ENCODE measurements around the gene KCNT1.

Gene KCNT1

DNA sequence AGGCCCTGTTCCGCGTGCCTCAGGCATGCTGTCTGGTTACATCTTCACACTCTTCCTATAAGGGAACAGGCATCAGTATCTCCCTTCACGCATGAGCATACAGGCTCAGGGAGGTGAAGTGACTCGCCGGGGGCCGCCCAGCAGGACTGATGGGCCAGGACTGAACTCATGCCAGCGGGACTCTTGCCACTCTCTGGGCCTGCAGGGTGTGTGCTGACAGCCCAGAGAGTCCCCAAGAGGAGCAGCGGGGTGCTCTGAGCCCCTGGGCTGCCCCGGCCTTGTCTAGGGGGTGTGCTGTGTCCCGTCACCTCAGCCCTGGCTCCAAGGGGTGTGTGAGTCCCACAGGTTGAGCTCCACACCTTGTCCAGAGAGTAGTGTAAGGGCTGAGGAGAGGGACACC, 9.9 kb downstream of the KCNT1 start:
- Histone ChIP-seq H3K4me3 (ENCODE audit: low read length in 2 of 2) (no peak overlapping the region), H3K27ac (ENCODE audit: low read length) (no peak overlapping the region), H3K9me3 (ENCODE audit: control insufficient read depth in 2 of 2, low read length in 2 of 2) (no peaks in the 10 kb centered on the region), H3K9ac (ENCODE audit: low read length in 2 of 2) (no peak overlapping the region), H3K4me1 (ENCODE audit: control insufficient read depth, insufficient read depth, low read length) (no peaks in the 10 kb centered on the region), H3K27me3 (ENCODE audit: control insufficient read depth in 1 of 2, insufficient read depth in 2 of 2, low read length in 2 of 2) (peaks cover 33 to 35% of the 10 kb centered on the region in 2 donors), H3K36me3 (ENCODE audit: control insufficient read depth in 2 of 2, insufficient read depth in 2 of 2, low read length in 2 of 2) (no peaks in the 10 kb centered on the region)

DNA sequence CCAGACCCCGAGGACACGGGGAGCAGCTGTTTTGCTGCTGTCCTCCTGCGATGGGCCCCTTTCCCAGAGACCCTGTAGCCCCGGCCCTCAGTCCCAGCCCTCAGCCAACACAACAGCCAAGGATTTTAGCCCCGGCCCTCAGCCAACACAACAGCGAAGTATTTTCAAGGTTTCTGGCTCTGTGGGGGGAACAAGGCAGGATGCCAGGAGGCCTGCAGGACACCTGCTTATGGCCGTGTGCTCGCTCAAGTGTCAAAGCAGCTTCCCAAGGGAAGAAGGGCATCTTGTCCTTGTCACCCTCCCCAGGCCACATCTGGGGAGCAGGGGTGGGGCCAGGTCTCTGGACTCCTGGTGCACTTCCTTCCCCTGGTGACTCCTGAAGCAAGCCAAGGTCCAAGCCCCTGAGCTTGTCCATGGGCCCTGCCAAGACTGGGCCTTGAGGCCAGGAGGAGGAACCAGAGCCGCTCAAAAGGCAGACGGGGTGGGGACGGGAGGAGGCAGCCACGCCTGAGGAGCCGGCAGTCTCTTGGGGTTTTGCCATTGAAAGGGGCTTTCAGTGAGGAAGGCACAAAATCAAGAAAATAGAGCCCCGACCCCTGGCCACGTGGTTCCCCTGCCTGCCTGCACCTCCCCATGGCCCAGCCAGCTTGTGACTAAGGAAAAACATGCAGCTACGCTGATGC, 10.8 kb downstream of the KCNT1 start:
- no peaks in the 10 kb centered on the region for H3K36me3 ChIP-seq (ENCODE audit: control insufficient read depth in 2 of 2, insufficient read depth in 2 of 2, low read length in 2 of 2)
- no peaks in the 10 kb centered on the region for H3K9me3 ChIP-seq (ENCODE audit: control insufficient read depth in 2 of 2, low read length in 2 of 2)
- H3K9ac ChIP-seq (ENCODE audit: low read length in 2 of 2): no peak overlapping the region
- H3K4me3 ChIP-seq (ENCODE audit: low read length in 2 of 2): no peak overlapping the region
- no peak overlapping the region for H3K27ac ChIP-seq (ENCODE audit: low read length)
- H3K4me1 ChIP-seq (ENCODE audit: control insufficient read depth, insufficient read depth, low read length): no peaks in the 10 kb centered on the region
- H3K27me3 ChIP-seq (ENCODE audit: control insufficient read depth in 1 of 2, insufficient read depth in 2 of 2, low read length in 2 of 2): peaks cover 32 to 40% of the 10 kb centered on the region in 2 donors

DNA sequence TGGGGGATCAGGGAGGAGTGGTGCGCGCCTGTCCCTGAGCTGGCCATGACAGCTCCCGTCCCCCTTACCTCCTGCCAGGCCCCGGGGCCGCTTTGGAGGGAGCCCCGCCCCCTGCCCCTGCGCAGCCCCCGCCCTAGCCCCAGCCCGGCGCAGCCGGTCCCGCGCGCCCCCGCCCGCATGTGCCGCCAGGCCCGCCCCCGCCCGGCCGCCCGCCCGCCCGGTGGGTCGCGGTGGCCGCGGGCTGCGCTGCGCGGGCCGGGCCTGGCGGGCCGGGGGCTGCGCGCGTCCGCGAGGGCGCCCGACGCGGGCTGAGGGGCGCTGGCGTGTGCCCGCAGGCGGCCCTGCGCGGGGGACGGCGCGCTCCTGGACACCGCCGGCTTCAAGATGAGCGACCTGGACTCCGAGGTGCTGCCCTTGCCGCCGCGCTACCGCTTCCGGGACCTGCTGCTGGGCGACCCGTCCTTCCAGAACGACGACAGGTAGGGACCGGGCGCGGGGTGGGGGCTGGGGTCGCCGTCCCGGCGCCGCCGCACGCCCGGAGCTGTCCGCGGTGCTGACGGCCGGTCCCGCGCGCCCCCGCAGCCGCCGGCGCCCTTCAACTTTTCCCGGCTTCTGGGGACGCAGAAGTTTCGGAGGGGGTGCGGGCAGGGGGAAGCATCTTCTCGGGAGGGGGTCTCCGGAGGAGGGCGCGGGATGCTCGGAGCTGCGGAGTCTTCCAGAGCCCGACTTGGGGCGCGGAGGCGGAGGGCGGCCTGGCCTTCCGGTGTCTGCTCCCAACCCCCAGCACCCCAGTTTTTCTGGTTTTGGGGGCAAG, 12.5 kb downstream of the KCNT1 start:
- Histone ChIP-seq H3K4me3 (ENCODE audit: low read length in 2 of 2) (no peak overlapping the region), H3K27ac (ENCODE audit: low read length) (no peak overlapping the region), H3K4me1 (ENCODE audit: control insufficient read depth, insufficient read depth, low read length) (no peaks in the 10 kb centered on the region), H3K27me3 (ENCODE audit: control insufficient read depth in 1 of 2, insufficient read depth in 2 of 2, low read length in 2 of 2) (peaks cover 41 to 42% of the 10 kb centered on the region in 2 donors), H3K36me3 (ENCODE audit: control insufficient read depth in 2 of 2, insufficient read depth in 2 of 2, low read length in 2 of 2) (no peaks in the 10 kb centered on the region), H3K9ac (ENCODE audit: low read length in 2 of 2) (no peak overlapping the region), H3K9me3 (ENCODE audit: control insufficient read depth in 2 of 2, low read length in 2 of 2) (no peaks in the 10 kb centered on the region)

GRCh38 chr9:135715056-135715595, 13.1 kb downstream of the KCNT1 start:
- H3K4me1 ChIP-seq (ENCODE audit: control insufficient read depth, insufficient read depth, low read length): no peaks in the 10 kb centered on the region
- no peaks in the 10 kb centered on the region for H3K9me3 ChIP-seq (ENCODE audit: control insufficient read depth in 2 of 2, low read length in 2 of 2)
- no peak overlapping the region for H3K4me3 ChIP-seq (ENCODE audit: low read length in 2 of 2)
- no peak overlapping the region for H3K27ac ChIP-seq (ENCODE audit: low read length)
- no peaks in the 10 kb centered on the region for H3K36me3 ChIP-seq (ENCODE audit: control insufficient read depth in 2 of 2, insufficient read depth in 2 of 2, low read length in 2 of 2)
- H3K27me3 ChIP-seq (ENCODE audit: control insufficient read depth in 1 of 2, insufficient read depth in 2 of 2, low read length in 2 of 2): peaks cover 41 to 42% of the 10 kb centered on the region in 2 donors
- no peak overlapping the region for H3K9ac ChIP-seq (ENCODE audit: low read length in 2 of 2)

- Histone ChIP-seq H3K36me3 (ENCODE audit: control insufficient read depth in 2 of 2, insufficient read depth in 2 of 2, low read length in 2 of 2) (no peaks in the 10 kb centered on the region), H3K9ac (ENCODE audit: low read length in 2 of 2) (no peak overlapping the region), H3K9me3 (ENCODE audit: control insufficient read depth in 2 of 2, low read length in 2 of 2) (no peaks in the 10 kb centered on the region), H3K27ac (ENCODE audit: low read length) (no peak overlapping the region), H3K4me3 (ENCODE audit: low read length in 2 of 2) (no peak overlapping the region), H3K4me1 (ENCODE audit: control insufficient read depth, insufficient read depth, low read length) (no peaks in the 10 kb centered on the region), H3K27me3 (ENCODE audit: control insufficient read depth in 1 of 2, insufficient read depth in 2 of 2, low read length in 2 of 2) (peaks cover 44 to 48% of the 10 kb centered on the region in 2 donors)
Observed at GRCh38 chr9:135716045-135716444, 14.1 kb downstream of the KCNT1 start.

DNA sequence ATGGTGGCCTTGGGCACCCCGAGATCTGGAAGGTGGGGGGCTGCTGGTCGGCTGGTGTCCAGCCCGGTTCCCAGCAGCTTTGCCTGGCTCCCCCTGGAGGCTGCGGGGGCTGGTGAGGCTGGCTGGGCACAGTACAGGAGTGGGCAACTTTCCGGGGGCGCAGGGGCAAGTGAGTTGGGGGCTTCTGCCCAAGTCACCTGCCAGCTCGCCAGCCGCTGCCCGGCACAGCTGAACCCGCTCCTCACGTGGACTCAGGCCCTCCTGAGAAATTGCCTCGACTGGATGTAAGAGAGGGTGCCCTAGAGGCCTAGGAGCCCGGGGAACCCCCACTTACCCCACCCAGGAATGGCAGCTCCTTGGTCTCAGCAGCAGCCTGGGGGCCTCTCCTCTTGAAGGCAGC, 15.4 kb downstream of the KCNT1 start:
- Histone ChIP-seq H3K4me3 (ENCODE audit: low read length in 2 of 2) (no peak overlapping the region), H3K36me3 (ENCODE audit: control insufficient read depth in 2 of 2, insufficient read depth in 2 of 2, low read length in 2 of 2) (no peaks in the 10 kb centered on the region), H3K27ac (ENCODE audit: low read length) (no peak overlapping the region), H3K9ac (ENCODE audit: low read length in 2 of 2) (no peak overlapping the region), H3K9me3 (ENCODE audit: control insufficient read depth in 2 of 2, low read length in 2 of 2) (no peaks in the 10 kb centered on the region), H3K27me3 (ENCODE audit: control insufficient read depth in 1 of 2, insufficient read depth in 2 of 2, low read length in 2 of 2) (peaks cover 43 to 48% of the 10 kb centered on the region in 2 donors), H3K4me1 (ENCODE audit: control insufficient read depth, insufficient read depth, low read length) (no peaks in the 10 kb centered on the region)

DNA sequence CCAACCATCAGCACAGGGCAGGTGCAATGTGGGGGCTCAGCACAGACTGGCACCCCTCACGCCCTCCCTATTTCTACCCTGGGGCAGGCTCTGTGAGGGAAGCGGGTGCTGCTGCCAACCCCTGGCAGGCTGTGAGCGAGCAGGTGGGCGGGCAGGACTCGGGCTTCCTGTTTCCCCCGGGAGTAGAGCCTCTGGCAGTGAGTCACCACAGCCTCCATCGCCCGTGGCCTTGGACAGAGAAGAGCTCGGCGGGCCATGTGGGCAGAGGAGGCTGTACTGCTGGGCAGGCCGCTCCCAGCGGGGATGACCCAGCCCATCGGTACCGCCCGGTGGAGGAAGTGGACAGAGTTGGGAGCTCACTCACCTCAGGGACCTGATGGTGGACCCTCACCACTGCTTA, 16.6 kb downstream of the KCNT1 start:
- no peaks in the 10 kb centered on the region for H3K9me3 ChIP-seq (ENCODE audit: control insufficient read depth in 2 of 2, low read length in 2 of 2)
- no peak overlapping the region for H3K27ac ChIP-seq (ENCODE audit: low read length)
- no peaks in the 10 kb centered on the region for H3K36me3 ChIP-seq (ENCODE audit: control insufficient read depth in 2 of 2, insufficient read depth in 2 of 2, low read length in 2 of 2)
- H3K4me1 ChIP-seq (ENCODE audit: control insufficient read depth, insufficient read depth, low read length): no peaks in the 10 kb centered on the region
- H3K27me3 ChIP-seq (ENCODE audit: control insufficient read depth in 1 of 2, insufficient read depth in 2 of 2, low read length in 2 of 2): peaks cover 37 to 46% of the 10 kb centered on the region in 2 donors
- no peak overlapping the region for H3K4me3 ChIP-seq (ENCODE audit: low read length in 2 of 2)
- no peak overlapping the region for H3K9ac ChIP-seq (ENCODE audit: low read length in 2 of 2)

GRCh38 chr9:135719472-135719871, 17.5 kb downstream of the KCNT1 start:
- no peak overlapping the region for H3K4me3 ChIP-seq (ENCODE audit: low read length in 2 of 2)
- H3K27me3 ChIP-seq (ENCODE audit: control insufficient read depth in 1 of 2, insufficient read depth in 2 of 2, low read length in 2 of 2): peaks cover 33 to 41% of the 10 kb centered on the region in 2 donors
- no peaks in the 10 kb centered on the region for H3K36me3 ChIP-seq (ENCODE audit: control insufficient read depth in 2 of 2, insufficient read depth in 2 of 2, low read length in 2 of 2)
- no peaks in the 10 kb centered on the region for H3K9me3 ChIP-seq (ENCODE audit: control insufficient read depth in 2 of 2, low read length in 2 of 2)
- H3K9ac ChIP-seq (ENCODE audit: low read length in 2 of 2): no peak overlapping the region
- H3K4me1 ChIP-seq (ENCODE audit: control insufficient read depth, insufficient read depth, low read length): no peaks in the 10 kb centered on the region
- no peak overlapping the region for H3K27ac ChIP-seq (ENCODE audit: low read length)

DNA sequence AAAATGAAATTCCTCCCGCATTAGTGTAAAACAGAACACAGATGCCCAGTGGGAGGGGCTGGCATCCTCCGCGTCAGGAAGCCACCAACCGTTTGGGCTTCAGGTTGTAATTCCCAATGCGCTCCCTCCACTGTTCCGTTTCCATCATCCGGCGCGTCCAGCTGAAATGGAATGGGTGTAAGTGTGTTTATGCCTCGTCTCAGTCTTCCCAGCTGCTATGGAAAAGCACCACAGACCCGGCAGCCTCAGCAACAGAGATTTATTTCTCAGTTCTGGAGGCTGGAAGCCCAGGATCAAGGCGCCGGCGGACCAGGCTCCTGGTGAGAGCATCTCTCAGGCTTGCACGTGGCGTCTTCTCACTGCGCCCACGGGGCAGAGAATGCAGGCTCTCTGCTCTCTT, 20.4 kb downstream of the KCNT1 start:
- Histone ChIP-seq H3K27me3 (ENCODE audit: control insufficient read depth in 1 of 2, insufficient read depth in 2 of 2, low read length in 2 of 2) (peaks cover 17 to 25% of the 10 kb centered on the region in 2 donors), H3K4me3 (ENCODE audit: low read length in 2 of 2) (no peak overlapping the region), H3K4me1 (ENCODE audit: control insufficient read depth, insufficient read depth, low read length) (no peaks in the 10 kb centered on the region), H3K36me3 (ENCODE audit: control insufficient read depth in 2 of 2, insufficient read depth in 2 of 2, low read length in 2 of 2) (no peaks in the 10 kb centered on the region), H3K9ac (ENCODE audit: low read length in 2 of 2) (no peak overlapping the region), H3K27ac (ENCODE audit: low read length) (no peak overlapping the region), H3K9me3 (ENCODE audit: control insufficient read depth in 2 of 2, low read length in 2 of 2) (no peaks in the 10 kb centered on the region)

GRCh38 chr9:135724186-135724787, 22.3 kb downstream of the KCNT1 start:
- Histone ChIP-seq H3K4me3 (ENCODE audit: low read length in 2 of 2) (no peak overlapping the region), H3K36me3 (ENCODE audit: control insufficient read depth in 2 of 2, insufficient read depth in 2 of 2, low read length in 2 of 2) (no peaks in the 10 kb centered on the region), H3K4me1 (ENCODE audit: control insufficient read depth, insufficient read depth, low read length) (no peaks in the 10 kb centered on the region)

More at GRCh38 chr9:135724186-135724787, 22.3 kb downstream of the KCNT1 start:
- Histone ChIP-seq H3K9ac (ENCODE audit: low read length in 2 of 2) (no peak overlapping the region), H3K27me3 (ENCODE audit: control insufficient read depth in 1 of 2, insufficient read depth in 2 of 2, low read length in 2 of 2) (peaks cover 6 to 16% of the 10 kb centered on the region in 2 donors), H3K9me3 (ENCODE audit: control insufficient read depth in 2 of 2, low read length in 2 of 2) (no peaks in the 10 kb centered on the region), H3K27ac (ENCODE audit: low read length) (no peak overlapping the region)

Data from stomach smooth muscle (tissue), 2 donors.